ENCODE data around the gene ARHGAP9.
"Not testable (repeated sequence)": the region's sequence is repeated elsewhere in the genome, so short reads cannot be mapped to it uniquely, and the experiment has no call there.

- TF ChIP-seq EP300, POLR2A (IDR thresholded peaks at IDR 0.05): not testable (repeated sequence)
These were observed 26.9 kb upstream of the ARHGAP9 start for GRCh38 chr12:57506541-57506940.

Data from tibial nerve (tissue), 3 donors.